Measurements from ENCODE around the gene STARD5. TPM values are rescaled to one million over a fixed set of nuclear protein-coding genes. Genes with fewer than 3 reads are reported as not detected.

The STARD5 gene
- total and polyA plus RNA-seq, 2 experiments from 2014 or later, result 3.8 to 10.1 TPM

DNA sequence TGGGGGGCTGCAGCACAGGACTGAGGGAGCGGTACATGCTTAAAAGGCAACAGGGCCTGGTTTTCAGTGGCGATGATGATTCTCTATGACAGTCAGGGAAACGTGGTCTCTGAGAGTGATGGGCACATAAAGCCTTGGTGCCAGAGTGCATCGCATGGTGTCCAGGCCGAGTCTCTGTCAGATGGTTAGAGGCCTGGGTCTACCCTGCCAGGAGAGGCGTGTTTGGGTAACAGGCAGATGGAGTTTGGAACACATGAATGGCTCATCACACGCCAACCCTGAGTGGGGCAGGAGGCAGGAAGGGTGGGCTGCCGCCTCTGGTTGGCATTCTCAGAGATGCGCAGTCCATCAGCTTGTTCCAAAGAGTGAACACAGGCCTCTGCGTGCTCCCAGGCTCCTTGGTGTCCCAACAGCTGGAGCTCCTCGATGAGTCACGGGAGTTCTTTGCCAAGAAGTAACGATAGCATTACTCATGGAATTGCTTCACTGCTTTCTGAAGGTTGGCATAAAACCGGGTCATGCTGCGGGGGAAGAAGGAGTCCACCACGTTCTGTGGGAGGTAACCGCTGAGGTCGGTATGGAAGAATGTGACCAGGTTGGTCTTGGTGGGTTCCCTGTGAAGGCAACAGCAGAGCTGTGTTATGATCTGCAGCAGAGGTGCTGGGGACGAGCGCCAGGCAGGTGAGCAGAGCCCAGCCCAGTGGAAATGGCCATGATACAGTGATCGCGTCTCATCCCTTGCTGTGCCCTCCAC, 11.0 kb downstream of the STARD5 start (continued):
- no peak for TF ChIP-seq REST (IDR thresholded peaks at IDR 0.05; ENCODE audit: unreplicated experiment)
- TF ChIP-seq EZH2 (IDR thresholded peaks at IDR 0.05; ENCODE audit: low read depth, unreplicated experiment), result no peak
- TF ChIP-seq STAT1 (IDR thresholded peaks at IDR 0.05; ENCODE audit: unreplicated experiment), result no peak
- no peak for TF ChIP-seq ZNF331 (CRISPR knock-in tag; IDR thresholded peaks at IDR 0.05; ENCODE audit: low read depth)
- TF ChIP-seq EZH2phosphoT487 (IDR thresholded peaks at IDR 0.05; ENCODE audit: unreplicated experiment), result no peak
- TF ChIP-seq JUNB (IDR thresholded peaks at IDR 0.05; ENCODE audit: unreplicated experiment), result no peak
- TF ChIP-seq POLR2AphosphoS5 (IDR thresholded peaks at IDR 0.05; ENCODE audit: low read depth), result no peak
- TF ChIP-seq ZNF114 (CRISPR knock-in tag; IDR thresholded peaks at IDR 0.05), result no peak
- no peak for TF ChIP-seq NANOG (IDR thresholded peaks at IDR 0.05; ENCODE audit: borderline replicate concordance)
- TF ChIP-seq ETS1 (IDR thresholded peaks at IDR 0.05), result no peak
- TF ChIP-seq, protein P1, sequence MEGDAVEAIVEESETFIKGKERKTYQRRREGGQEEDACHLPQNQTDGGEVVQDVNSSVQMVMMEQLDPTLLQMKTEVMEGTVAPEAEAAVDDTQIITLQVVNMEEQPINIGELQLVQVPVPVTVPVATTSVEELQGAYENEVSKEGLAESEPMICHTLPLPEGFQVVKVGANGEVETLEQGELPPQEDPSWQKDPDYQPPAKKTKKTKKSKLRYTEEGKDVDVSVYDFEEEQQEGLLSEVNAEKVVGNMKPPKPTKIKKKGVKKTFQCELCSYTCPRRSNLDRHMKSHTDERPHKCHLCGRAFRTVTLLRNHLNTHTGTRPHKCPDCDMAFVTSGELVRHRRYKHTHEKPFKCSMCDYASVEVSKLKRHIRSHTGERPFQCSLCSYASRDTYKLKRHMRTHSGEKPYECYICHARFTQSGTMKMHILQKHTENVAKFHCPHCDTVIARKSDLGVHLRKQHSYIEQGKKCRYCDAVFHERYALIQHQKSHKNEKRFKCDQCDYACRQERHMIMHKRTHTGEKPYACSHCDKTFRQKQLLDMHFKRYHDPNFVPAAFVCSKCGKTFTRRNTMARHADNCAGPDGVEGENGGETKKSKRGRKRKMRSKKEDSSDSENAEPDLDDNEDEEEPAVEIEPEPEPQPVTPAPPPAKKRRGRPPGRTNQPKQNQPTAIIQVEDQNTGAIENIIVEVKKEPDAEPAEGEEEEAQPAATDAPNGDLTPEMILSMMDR (conservative IDR thresholded peaks at IDR 0.05; ENCODE audit: low read depth in 2 of 2), result no peak

Measured in GM23338 (cell line).